OCI-LY3 (cell line): ENCODE data around the gene TNFRSF1B.

Source experiments
- H2AFZ ChIP-seq: fragments of 200-600, 300-600 bp; shearing (Covaris generic); 2 replicates; pipeline ENCODE4 v1.6.0; 2014; ENCODE audit warnings: antibody characterized with exemption, low read depth, low read length
- H3K27ac ChIP-seq: fragments of 200-600, 300-600 bp; sonication (generic); 2 replicates; pipeline ENCODE4 v1.5.1; 2014; ENCODE audit warnings: mild to moderate bottlenecking, low read length, moderate library complexity, mixed read lengths
- H3K27me3 ChIP-seq: fragments of 200-600, 300-600 bp; sonication (generic); 2 replicates; pipeline ENCODE4 v1.6.1; 2014; ENCODE audit warnings: low read depth, low read length, mixed read lengths
- H3K36me3 ChIP-seq: fragments of 200-600, 300-600 bp; sonication (generic); replicated peaks from 2 replicates; pipeline ENCODE3; 2014; ENCODE audit warnings: low read depth, low read length, mixed read lengths
- H3K4me1 ChIP-seq: fragments of 300-600, 200-600 bp; sonication (generic); 2 replicates; pipeline ENCODE4 v1.6.1; 2014; ENCODE audit warnings: low read length, mixed read lengths
- H3K4me2 ChIP-seq: fragments of 200-600, 300-600 bp; sonication (generic); 2 replicates; pipeline ENCODE4 v1.6.1; 2014; ENCODE audit warnings: low read length, mixed read lengths
- H3K4me3 ChIP-seq: fragments of 300-600, 200-600 bp; sonication (generic); 2 replicates; pipeline ENCODE4 v1.5.1; 2014; ENCODE audit warnings: antibody characterized with exemption, mild to moderate bottlenecking, low read length, moderate library complexity
- H3K79me2 ChIP-seq: fragments of 300-600, 200-600 bp; shearing (Covaris generic); 2 replicates; pipeline ENCODE4 v1.6.1; 2014; ENCODE audit warnings: mild to moderate bottlenecking, low read length, mixed read lengths
- H3K9ac ChIP-seq: fragments of 300-600, 200-600 bp; shearing (Covaris generic); 2 replicates; pipeline ENCODE4 v1.6.0; 2014; ENCODE audit warnings: mild to moderate bottlenecking, low read length, moderate library complexity
- H3K9me3 ChIP-seq: fragments of 200-600, 300-600 bp; shearing (Covaris generic); 2 replicates; pipeline ENCODE4 v1.6.1; 2014; ENCODE audit warnings: low read length, mixed read lengths; ENCODE audit not compliant: insufficient read depth
- H4K20me1 ChIP-seq: fragments of 200-600, 300-600 bp; sonication (generic); 2 replicates; pipeline ENCODE4 v1.6.1; 2016; ENCODE audit warnings: low read length, mixed read lengths; ENCODE audit not compliant: insufficient read depth
- EZH2phosphoT487 ChIP-seq: fragments of 200-600 bp; shearing (Covaris generic); IDR thresholded peaks from 2 replicates; pipeline ENCODE4 v1.6.1; 2018; ENCODE audit warnings: antibody characterized with exemption, mixed run types, low read depth
- TF ChIP-seq, protein P1 (sequence below): fragments of 200-600, 300-600 bp; sonication (generic); IDR thresholded peaks from 2 replicates; pipeline ENCODE4 v1.5.1; 2014; ENCODE audit warnings: antibody characterized with exemption, low read length, low read depth

The TNFRSF1B gene

DNA sequence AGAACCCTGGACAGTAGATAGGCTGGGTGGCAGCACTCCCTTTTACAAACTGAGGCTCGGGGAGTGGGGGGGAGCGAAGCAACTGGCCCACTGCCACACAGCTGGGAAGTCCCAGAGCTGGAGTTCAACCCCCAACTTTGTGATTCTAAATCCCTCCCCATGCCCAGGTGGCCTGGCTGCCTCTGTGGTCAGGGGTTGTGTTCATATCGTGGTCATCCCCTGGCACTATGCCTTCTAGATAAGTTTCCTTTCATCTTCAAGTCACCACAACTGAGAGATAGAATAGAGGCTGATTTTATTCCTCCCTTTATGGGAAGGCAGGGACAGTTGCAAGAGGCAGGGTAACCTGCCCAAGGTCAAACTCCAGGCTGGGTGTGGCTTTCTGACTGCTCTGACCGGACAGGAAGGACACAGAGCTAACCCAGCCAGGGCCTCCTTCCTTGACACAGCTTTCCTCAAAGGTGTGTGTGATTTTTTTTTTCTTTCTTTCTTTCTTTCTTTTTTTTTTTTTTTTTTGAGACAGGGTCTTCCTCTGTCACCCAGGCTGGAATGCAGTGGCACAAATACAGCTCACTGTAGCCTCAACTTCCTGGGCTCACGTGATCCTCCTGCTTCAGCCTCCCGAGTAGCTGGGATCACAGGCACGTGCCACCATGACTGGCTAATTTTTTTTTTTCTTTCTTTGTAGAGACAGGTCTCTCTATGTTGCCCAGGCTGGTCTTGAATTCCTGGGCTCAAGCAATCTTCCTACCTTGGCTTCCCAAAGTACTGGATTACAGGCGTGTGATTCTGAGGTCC, 18.4 kb upstream of the TNFRSF1B start:
- Histone ChIP-seq H3K9ac (no peak overlapping the region), H3K79me2 (no peaks in the 10 kb centered on the region), H3K4me1 (peaks cover 78% of the 10 kb centered on the region), H3K4me3 (no peak overlapping the region), H2AFZ (no peak overlapping the region), H3K36me3 (no peaks in the 10 kb centered on the region), H3K9me3 (no peaks in the 10 kb centered on the region), H3K4me2 (no peak overlapping the region), H3K27ac (peak overlapping the region; percentile 100; the same call in 1 of the 2 replicates), H3K27me3 (no peaks in the 10 kb centered on the region), H4K20me1 (no peaks in the 10 kb centered on the region)
- no peak for TF ChIP-seq EZH2phosphoT487
- TF ChIP-seq, protein P1, sequence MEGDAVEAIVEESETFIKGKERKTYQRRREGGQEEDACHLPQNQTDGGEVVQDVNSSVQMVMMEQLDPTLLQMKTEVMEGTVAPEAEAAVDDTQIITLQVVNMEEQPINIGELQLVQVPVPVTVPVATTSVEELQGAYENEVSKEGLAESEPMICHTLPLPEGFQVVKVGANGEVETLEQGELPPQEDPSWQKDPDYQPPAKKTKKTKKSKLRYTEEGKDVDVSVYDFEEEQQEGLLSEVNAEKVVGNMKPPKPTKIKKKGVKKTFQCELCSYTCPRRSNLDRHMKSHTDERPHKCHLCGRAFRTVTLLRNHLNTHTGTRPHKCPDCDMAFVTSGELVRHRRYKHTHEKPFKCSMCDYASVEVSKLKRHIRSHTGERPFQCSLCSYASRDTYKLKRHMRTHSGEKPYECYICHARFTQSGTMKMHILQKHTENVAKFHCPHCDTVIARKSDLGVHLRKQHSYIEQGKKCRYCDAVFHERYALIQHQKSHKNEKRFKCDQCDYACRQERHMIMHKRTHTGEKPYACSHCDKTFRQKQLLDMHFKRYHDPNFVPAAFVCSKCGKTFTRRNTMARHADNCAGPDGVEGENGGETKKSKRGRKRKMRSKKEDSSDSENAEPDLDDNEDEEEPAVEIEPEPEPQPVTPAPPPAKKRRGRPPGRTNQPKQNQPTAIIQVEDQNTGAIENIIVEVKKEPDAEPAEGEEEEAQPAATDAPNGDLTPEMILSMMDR = no peak

DNA sequence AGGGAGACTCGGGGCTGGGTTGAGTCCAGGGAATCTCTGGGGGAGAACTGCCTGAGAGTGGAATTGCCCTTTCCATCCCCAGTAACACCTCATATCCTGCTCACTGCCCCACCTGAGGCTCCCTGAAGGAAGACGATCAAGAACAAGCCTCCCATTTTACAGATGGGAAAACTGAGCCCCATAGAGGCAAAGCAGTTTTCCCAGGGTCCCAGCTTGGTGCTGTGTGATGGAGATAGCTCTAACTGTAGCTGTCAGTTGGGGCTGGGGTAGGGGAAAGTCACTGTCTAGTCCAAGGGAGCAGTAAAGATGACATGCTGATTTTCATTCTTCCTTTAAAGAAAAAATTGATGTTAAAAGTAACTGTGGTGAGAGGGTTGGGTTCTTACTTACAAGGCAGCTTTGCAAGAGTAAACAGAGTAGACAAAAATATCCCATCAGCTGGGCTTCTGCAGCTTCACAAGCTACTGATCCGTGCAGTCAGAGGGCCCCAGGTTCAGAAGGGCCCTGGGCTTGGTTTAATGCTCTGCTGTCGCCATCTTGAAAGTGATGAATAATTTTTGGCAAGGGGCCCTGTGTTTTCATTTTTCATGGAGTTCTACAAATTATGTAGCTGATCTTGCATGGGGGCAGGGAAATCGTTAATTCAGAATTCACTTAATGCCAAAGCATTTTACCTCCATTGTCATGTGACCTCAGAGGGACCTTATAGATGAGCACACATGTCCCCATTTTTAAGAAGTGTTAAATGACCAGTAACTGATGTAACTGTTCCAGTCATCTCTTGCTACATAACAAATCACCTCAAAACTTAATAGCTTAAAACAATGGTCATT, 17.6 kb upstream of the TNFRSF1B start:
- Histone ChIP-seq H3K27me3 (no peaks in the 10 kb centered on the region), H4K20me1 (no peaks in the 10 kb centered on the region), H3K4me2 (no peak overlapping the region)

DNA sequence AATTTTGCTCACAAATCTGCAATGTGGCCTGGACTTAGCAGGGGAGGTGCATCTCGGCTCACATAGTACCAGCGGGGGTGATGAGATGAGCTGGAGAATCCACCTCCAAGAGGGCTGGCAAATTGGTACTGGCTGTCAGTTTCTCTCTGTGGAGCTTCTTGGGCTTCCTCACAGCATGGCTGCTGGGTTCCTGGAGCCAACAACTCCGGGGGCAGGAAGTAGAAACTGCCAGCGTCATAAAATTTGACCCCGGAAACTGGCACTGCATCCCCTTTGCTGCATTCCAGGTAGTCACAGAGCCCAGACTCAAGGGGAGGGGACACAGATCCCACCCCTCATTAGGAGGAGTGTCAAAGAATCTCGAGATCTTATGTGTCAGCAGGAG, 17.0 kb upstream of the TNFRSF1B start:
- Histone ChIP-seq H3K9me3 (no peaks in the 10 kb centered on the region), H3K27ac (peak overlapping the region; percentile 100), H4K20me1 (no peaks in the 10 kb centered on the region), H3K79me2 (no peaks in the 10 kb centered on the region), H3K9ac (no peak overlapping the region; the same call in 1 of the 2 replicates), H3K4me3 (no peak overlapping the region), H3K36me3 (no peaks in the 10 kb centered on the region), H3K4me1 (peaks cover 74% of the 10 kb centered on the region), H3K27me3 (no peaks in the 10 kb centered on the region), H3K4me2 (no peak overlapping the region), H2AFZ (no peak overlapping the region)
- TF ChIP-seq, protein P1 = no peak
- TF ChIP-seq EZH2phosphoT487 = no peak

More for the DNA sequence above, 17.6 kb upstream of the TNFRSF1B start:
- H3K4me3 ChIP-seq = no peak overlapping the region
- no peak overlapping the region for H3K9ac ChIP-seq
- H2AFZ ChIP-seq = no peak overlapping the region
- H3K36me3 ChIP-seq = no peaks in the 10 kb centered on the region
- H3K4me1 ChIP-seq = peaks cover 78% of the 10 kb centered on the region
- no peaks in the 10 kb centered on the region for H3K9me3 ChIP-seq
- peak overlapping the region; percentile 100 for H3K27ac ChIP-seq
- no peak for TF ChIP-seq EZH2phosphoT487
- TF ChIP-seq, protein P1 = no peak
- no peaks in the 10 kb centered on the region for H3K79me2 ChIP-seq
